HG02588 (cell line): ENCODE data around the gene EBNA1BP2.
"Not testable (repeated sequence)": the region's sequence is repeated elsewhere in the genome, so short reads cannot be mapped to it uniquely, and the experiment has no call there.

ENCODE experiments used
- ATAC-seq: cut with Tn5 transposase; IDR thresholded peaks from one replicate; pipeline ENCODE4 v1.9.1; 2021; ENCODE audit warnings: mild to moderate bottlenecking, moderate library complexity; ENCODE audit not compliant: unreplicated experiment

The EBNA1BP2 gene

GRCh38 chr1:43171876-43172526, at the start of gene EBNA1BP2, which contains the start of gene CFAP57:
Gene EBNA1BP2, minus strand, starts transcription at chr1:43172290. Its CDS starts 172 bp downstream, at chr1:43172118.
Gene CFAP57, plus strand, starts transcription at chr1:43172330. Its CDS starts 424 bp downstream, at chr1:43172754.
- ATAC-seq: peak; percentile 89

GRCh38 chr1:43221797-43222196, 49.7 kb upstream of the EBNA1BP2 start:
- no peak for ATAC-seq

GRCh38 chr1:43220905-43221778, 49.1 kb upstream of the EBNA1BP2 start:
- peak; percentile 71 for ATAC-seq

- no peak for ATAC-seq
Observed at GRCh38 chr1:43217747-43218146, 45.7 kb upstream of the EBNA1BP2 start.

GRCh38 chr1:43214501-43215444, 42.7 kb upstream of the EBNA1BP2 start:
- ATAC-seq: no peak

- not testable (repeated sequence) for ATAC-seq
Observed at GRCh38 chr1:43208277-43208676, 36.2 kb upstream of the EBNA1BP2 start.

- no peak for ATAC-seq
Observed at GRCh38 chr1:43207229-43207853, 35.3 kb upstream of the EBNA1BP2 start.

- no peak for ATAC-seq
Observed at GRCh38 chr1:43206600-43207228, 34.6 kb upstream of the EBNA1BP2 start.

- no peak for ATAC-seq
Observed at GRCh38 chr1:43205671-43206070, 33.6 kb upstream of the EBNA1BP2 start.

GRCh38 chr1:43204394-43204793, 32.3 kb upstream of the EBNA1BP2 start:
- ATAC-seq: no peak

- ATAC-seq: no peak
Observed at GRCh38 chr1:43203859-43204258, 31.8 kb upstream of the EBNA1BP2 start.

GRCh38 chr1:43199093-43199726, 27.1 kb upstream of the EBNA1BP2 start:
- peak; percentile 78 for ATAC-seq

GRCh38 chr1:43197343-43198127, 25.4 kb upstream of the EBNA1BP2 start:
- no peak for ATAC-seq

GRCh38 chr1:43194509-43194908, 22.4 kb upstream of the EBNA1BP2 start:
- no peak for ATAC-seq

GRCh38 chr1:43188106-43188505, 16.0 kb upstream of the EBNA1BP2 start:
- no peak for ATAC-seq

GRCh38 chr1:43184995-43185394, 12.9 kb upstream of the EBNA1BP2 start:
- no peak for ATAC-seq

GRCh38 chr1:43184388-43184787, 12.3 kb upstream of the EBNA1BP2 start:
- ATAC-seq: no peak

- no peak for ATAC-seq
Observed at GRCh38 chr1:43177691-43178090, 5.6 kb upstream of the EBNA1BP2 start.

GRCh38 chr1:43174873-43175272, 2.8 kb upstream of the EBNA1BP2 start:
- ATAC-seq: no peak
